GM18511 (cell line): ENCODE measurements around the gene TTLL3.
A peak's percentile ranks its signal among the peaks of the same experiment; 100 is the strongest.
"Not testable (repeated sequence)": the region's sequence is repeated elsewhere in the genome, so short reads cannot be mapped to it uniquely, and the experiment has no call there.

Experiments used
- ATAC-seq: cut with Tn5 transposase; IDR thresholded peaks from one replicate; pipeline ENCODE4 v1.9.1; 2021; ENCODE audit warnings: mild to moderate bottlenecking, moderate library complexity; ENCODE audit not compliant: unreplicated experiment

TTLL3 gene

GRCh38 chr3:9837701-9838582, 27.9 kb downstream of the TTLL3 start:
- no peak for ATAC-seq

- no peak for ATAC-seq
These were observed 28.8 kb downstream of the TTLL3 start for GRCh38 chr3:9838856-9839255.

- no peak for ATAC-seq
These were observed 31.0 kb downstream of the TTLL3 start for GRCh38 chr3:9841015-9841414.

GRCh38 chr3:9843715-9844438, 33.8 kb downstream of the TTLL3 start, which contains the start of gene RPUSD3:
TSS of gene RPUSD3 (minus strand) at chr3:9844008. CDS start at chr3:9843990, 18 bp downstream.
- peak; percentile 99 for ATAC-seq

- ATAC-seq: no peak
These were observed 36.2 kb downstream of the TTLL3 start for GRCh38 chr3:9846231-9846630.

- ATAC-seq: no peak
These were observed 36.9 kb downstream of the TTLL3 start for GRCh38 chr3:9846931-9847488.

- not testable (repeated sequence) for ATAC-seq
These were observed 37.8 kb downstream of the TTLL3 start for GRCh38 chr3:9847870-9848269.

GRCh38 chr3:9848860-9849259, 38.8 kb downstream of the TTLL3 start:
- not testable (repeated sequence) for ATAC-seq

GRCh38 chr3:9851383-9851782, 41.3 kb downstream of the TTLL3 start:
- not testable (repeated sequence) for ATAC-seq

GRCh38 chr3:9851926-9852325, 41.9 kb downstream of the TTLL3 start:
- ATAC-seq: not testable (repeated sequence)

- no peak for ATAC-seq
These were observed 42.5 kb downstream of the TTLL3 start for GRCh38 chr3:9852528-9852927.

- not testable (repeated sequence) for ATAC-seq
These were observed 44.4 kb downstream of the TTLL3 start for GRCh38 chr3:9854291-9854940.

- ATAC-seq: no peak
These were observed 45.5 kb downstream of the TTLL3 start for GRCh38 chr3:9855594-9855993.

GRCh38 chr3:9859530-9860025, 49.5 kb downstream of the TTLL3 start:
- no peak for ATAC-seq

- no peak for ATAC-seq
These were observed 51.1 kb downstream of the TTLL3 start for GRCh38 chr3:9861201-9861600.

GRCh38 chr3:9861626-9862130, 51.6 kb downstream of the TTLL3 start:
- ATAC-seq: no peak

GRCh38 chr3:9862391-9863057, 52.5 kb downstream of the TTLL3 start:
- ATAC-seq: no peak

- ATAC-seq: no peak
These were observed 53.2 kb downstream of the TTLL3 start for GRCh38 chr3:9863058-9863772.

- no peak for ATAC-seq
These were observed 54.3 kb downstream of the TTLL3 start for GRCh38 chr3:9864200-9864927.
